Measurements from ENCODE around the gene PRR15L.

DNA sequence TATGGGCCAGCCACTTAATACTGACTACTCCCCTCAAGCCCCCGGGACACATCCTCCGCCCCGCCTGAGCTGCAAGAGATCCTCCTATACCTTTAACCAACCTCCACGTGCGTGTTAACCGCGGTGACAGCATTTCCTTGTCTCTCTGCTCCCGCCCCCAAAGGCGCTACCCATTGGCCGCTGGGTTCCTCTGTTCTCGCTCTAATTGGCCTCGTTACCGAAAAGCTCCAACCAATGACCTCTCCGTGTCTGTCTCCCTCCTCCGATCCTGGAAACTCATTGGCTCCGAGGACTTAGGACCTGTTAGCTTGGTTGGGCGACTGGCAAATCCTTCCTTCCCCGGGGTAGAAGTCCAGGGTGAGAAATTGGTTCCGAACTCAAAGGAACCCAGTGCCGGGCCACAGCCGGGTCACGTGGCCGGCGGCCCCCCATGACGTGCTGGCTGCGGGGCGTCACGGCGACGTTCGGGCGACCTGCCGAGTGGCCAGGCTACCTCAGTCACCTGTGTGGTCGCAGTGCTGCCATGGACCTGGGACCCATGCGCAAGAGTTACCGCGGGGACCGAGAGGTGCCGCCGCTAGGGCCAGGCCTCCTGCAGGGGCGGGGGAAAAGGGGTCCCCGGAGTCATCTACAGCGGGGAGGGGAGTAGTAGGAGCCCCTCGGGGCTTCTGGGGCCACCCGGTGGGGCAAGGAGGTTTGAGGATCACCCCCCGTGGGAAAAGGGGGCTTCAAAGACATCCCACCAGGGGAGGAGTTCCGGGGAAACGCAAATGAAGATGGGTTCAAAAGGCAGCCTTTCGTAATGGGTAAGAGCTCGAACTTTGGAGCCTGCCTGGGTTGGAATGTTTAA is 16.2 kb downstream of the PRR15L start, which contains the start of gene PNPO:
- TF ChIP-seq, protein P1, sequence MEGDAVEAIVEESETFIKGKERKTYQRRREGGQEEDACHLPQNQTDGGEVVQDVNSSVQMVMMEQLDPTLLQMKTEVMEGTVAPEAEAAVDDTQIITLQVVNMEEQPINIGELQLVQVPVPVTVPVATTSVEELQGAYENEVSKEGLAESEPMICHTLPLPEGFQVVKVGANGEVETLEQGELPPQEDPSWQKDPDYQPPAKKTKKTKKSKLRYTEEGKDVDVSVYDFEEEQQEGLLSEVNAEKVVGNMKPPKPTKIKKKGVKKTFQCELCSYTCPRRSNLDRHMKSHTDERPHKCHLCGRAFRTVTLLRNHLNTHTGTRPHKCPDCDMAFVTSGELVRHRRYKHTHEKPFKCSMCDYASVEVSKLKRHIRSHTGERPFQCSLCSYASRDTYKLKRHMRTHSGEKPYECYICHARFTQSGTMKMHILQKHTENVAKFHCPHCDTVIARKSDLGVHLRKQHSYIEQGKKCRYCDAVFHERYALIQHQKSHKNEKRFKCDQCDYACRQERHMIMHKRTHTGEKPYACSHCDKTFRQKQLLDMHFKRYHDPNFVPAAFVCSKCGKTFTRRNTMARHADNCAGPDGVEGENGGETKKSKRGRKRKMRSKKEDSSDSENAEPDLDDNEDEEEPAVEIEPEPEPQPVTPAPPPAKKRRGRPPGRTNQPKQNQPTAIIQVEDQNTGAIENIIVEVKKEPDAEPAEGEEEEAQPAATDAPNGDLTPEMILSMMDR (IDR thresholded peaks at IDR 0.05): no peak
- TF ChIP-seq, protein P2, sequence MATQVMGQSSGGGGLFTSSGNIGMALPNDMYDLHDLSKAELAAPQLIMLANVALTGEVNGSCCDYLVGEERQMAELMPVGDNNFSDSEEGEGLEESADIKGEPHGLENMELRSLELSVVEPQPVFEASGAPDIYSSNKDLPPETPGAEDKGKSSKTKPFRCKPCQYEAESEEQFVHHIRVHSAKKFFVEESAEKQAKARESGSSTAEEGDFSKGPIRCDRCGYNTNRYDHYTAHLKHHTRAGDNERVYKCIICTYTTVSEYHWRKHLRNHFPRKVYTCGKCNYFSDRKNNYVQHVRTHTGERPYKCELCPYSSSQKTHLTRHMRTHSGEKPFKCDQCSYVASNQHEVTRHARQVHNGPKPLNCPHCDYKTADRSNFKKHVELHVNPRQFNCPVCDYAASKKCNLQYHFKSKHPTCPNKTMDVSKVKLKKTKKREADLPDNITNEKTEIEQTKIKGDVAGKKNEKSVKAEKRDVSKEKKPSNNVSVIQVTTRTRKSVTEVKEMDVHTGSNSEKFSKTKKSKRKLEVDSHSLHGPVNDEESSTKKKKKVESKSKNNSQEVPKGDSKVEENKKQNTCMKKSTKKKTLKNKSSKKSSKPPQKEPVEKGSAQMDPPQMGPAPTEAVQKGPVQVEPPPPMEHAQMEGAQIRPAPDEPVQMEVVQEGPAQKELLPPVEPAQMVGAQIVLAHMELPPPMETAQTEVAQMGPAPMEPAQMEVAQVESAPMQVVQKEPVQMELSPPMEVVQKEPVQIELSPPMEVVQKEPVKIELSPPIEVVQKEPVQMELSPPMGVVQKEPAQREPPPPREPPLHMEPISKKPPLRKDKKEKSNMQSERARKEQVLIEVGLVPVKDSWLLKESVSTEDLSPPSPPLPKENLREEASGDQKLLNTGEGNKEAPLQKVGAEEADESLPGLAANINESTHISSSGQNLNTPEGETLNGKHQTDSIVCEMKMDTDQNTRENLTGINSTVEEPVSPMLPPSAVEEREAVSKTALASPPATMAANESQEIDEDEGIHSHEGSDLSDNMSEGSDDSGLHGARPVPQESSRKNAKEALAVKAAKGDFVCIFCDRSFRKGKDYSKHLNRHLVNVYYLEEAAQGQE (IDR thresholded peaks at IDR 0.05; ENCODE audit: insufficient read depth in 1 of 2, low read depth in 2 of 2, low read length in 1 of 2): no peak
- TF ChIP-seq POLR2AphosphoS5 (IDR thresholded peaks at IDR 0.05; ENCODE audit: low read depth, low read length): peak; percentile 65; the same call in 1 of the 2 replicates

Data from Panc1 (cell line).